HepG2 (cell line): ENCODE data around the gene VSTM5. TPM values are rescaled to one million over a fixed set of nuclear protein-coding genes. Genes with fewer than 3 reads are reported as not detected.

Experiments
- BRCA1 ChIP-seq: sonication (generic); formaldehyde crosslinking; IDR thresholded peaks from 2 replicates; pipeline ENCODE4 v1.4.0; 2020; ENCODE audit warnings: missing genetic modification reagents
- GATAD2A ChIP-seq: IDR thresholded peaks from 2 replicates; pipeline ENCODE4 v1.6.1; 2016
- GPN1 ChIP-seq: sonication (generic); formaldehyde crosslinking; IDR thresholded peaks from 2 replicates; pipeline ENCODE4 v1.5.1; 2020; ENCODE audit warnings: missing genetic modification reagents, borderline replicate concordance
- HDAC1 ChIP-seq: sonication (generic); formaldehyde crosslinking; IDR thresholded peaks from 2 replicates; pipeline ENCODE4 v1.5.1; 2020; ENCODE audit warnings: mild to moderate bottlenecking, missing genetic modification reagents
- NONO ChIP-seq, 2 experiments: fragments of 450-650 bp in 1 of 2; sonication (generic) in 1 of 2; formaldehyde crosslinking in 1 of 2; IDR thresholded peaks in 1 of 2; conservative IDR thresholded peaks in 1 of 2; 2 replicates each; pipeline versions ENCODE4 v1.6.1 to v1.8.0; 2017 to 2022; ENCODE audit warnings: mild to moderate bottlenecking in 1 of 2, missing genetic modification reagents in 1 of 2, moderate library complexity in 1 of 2
- ONECUT2 ChIP-seq: sonication (generic); formaldehyde crosslinking; IDR thresholded peaks from 2 replicates; pipeline ENCODE4 v1.4.0; 2020; ENCODE audit warnings: missing genetic modification reagents
- RXRB ChIP-seq: IDR thresholded peaks from 2 replicates; pipeline ENCODE4 v1.6.1; 2016; ENCODE audit warnings: borderline replicate concordance, missing genetic modification reagents, missing compliant biosample characterization
- SIX1 ChIP-seq: sonication (generic); formaldehyde crosslinking; IDR thresholded peaks from 2 replicates; pipeline ENCODE4 v1.4.0; 2020; ENCODE audit warnings: missing genetic modification reagents, borderline replicate concordance
- TCF7L2 ChIP-seq: IDR thresholded peaks from 2 replicates; pipeline ENCODE4 v1.6.1; 2011; ENCODE audit warnings: mild to moderate bottlenecking, low read depth, low read length, moderate library complexity
- ZNF253 ChIP-seq: sonication (generic); formaldehyde crosslinking; IDR thresholded peaks from 2 replicates; pipeline ENCODE4 v1.8.0; 2022; ENCODE audit warnings: mild to moderate bottlenecking, missing genetic modification reagents, borderline replicate concordance
- ZSCAN12 ChIP-seq: sonication (generic); formaldehyde crosslinking; IDR thresholded peaks from 2 replicates; pipeline ENCODE4 v1.9.0; 2021; ENCODE audit warnings: mild to moderate bottlenecking, missing genetic modification reagents
- ZSCAN31 ChIP-seq: sonication (generic); formaldehyde crosslinking; IDR thresholded peaks from 2 replicates; pipeline ENCODE4 v1.5.0; 2020; ENCODE audit warnings: low read depth, mild to moderate bottlenecking, missing genetic modification reagents
- polyA plus RNA-seq, 8 experiments: library from polyadenylated mRNA; depleted of rRNA in 3 of 8; stranded (reverse) in 7 of 8; unstranded in 1 of 8; fragments of >200 nt; fragmentation: Illumina TruSeq in 4 of 8; extraction: Trizol in 4 of 8; gene quantifications; 2 replicates each; pipeline versions ENCODE4 v1.2.1 to v1.2.3, GENCODE V29; 2011 to 2016; ENCODE audit warnings: low read depth in 4 of 8, missing spikeins in 1 of 8, mixed read lengths in 1 of 8; ENCODE audit not compliant: insufficient read depth in 1 of 8
- total RNA-seq, 5 experiments: library from RNA; depleted of rRNA; stranded (reverse); fragments of >200 nt; fragmentation: Illumina TruSeq; extraction: Trizol; gene quantifications; 2 replicates each; pipeline ENCODE4 v1.2.3, GENCODE V29; 2016; ENCODE audit warnings: low read depth in 1 of 5
- TF ChIP-seq, protein P1 (sequence below): fragments of 450-650 bp; IDR thresholded peaks from 2 replicates; pipeline ENCODE4 v1.6.1; 2017
- TF ChIP-seq, protein P2 (sequence below): sonication (generic); formaldehyde crosslinking; IDR thresholded peaks from 2 replicates; pipeline ENCODE4 v1.4.0; 2020; ENCODE audit warnings: mild to moderate bottlenecking, missing genetic modification reagents
- TF ChIP-seq, protein P3 (sequence below): sonication (generic); formaldehyde crosslinking; IDR thresholded peaks from 2 replicates; pipeline ENCODE4 v1.4.0; 2020; ENCODE audit warnings: mild to moderate bottlenecking, low read depth, missing genetic modification reagents
- TF ChIP-seq, protein P4 (sequence below): sonication (generic); formaldehyde crosslinking; IDR thresholded peaks from 2 replicates; pipeline ENCODE4 v1.8.1; 2023; ENCODE audit warnings: mild to moderate bottlenecking, missing genetic modification reagents, borderline replicate concordance
- TF ChIP-seq, protein P5 (sequence below): sonication (generic); formaldehyde crosslinking; IDR thresholded peaks from 2 replicates; pipeline ENCODE4 v1.4.0; 2020; ENCODE audit warnings: missing genetic modification reagents, low read depth, mild to moderate bottlenecking, borderline replicate concordance

Gene VSTM5
- total and polyA plus RNA-seq, 2 of the 13 experiments (the other 11 are each of a cell fraction or from before 2014, with no cell fraction given): not detected

DNA sequence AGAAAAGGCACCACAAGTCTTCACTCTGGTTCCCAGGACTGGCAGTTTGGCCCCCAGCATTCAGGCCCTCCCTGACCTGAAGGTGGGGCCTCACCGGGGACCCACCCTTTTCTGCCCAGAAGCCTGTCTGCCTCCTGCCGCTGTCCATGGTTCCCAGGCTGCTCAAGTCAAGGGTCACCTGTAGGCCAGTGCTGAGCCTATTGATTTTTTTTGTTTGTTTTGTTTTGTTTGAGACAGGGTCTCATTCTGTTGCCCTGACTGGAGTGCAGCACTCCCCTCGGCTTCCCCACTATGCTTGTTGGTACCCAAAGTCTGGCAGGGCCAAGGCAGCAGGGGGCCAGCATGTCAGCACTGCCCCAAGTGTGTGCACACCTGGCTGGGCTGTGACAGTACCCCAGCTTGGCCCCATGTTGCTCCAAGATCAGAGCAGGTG lies 77.4 kb downstream of the VSTM5 start (continued):
- TF ChIP-seq, protein P1, sequence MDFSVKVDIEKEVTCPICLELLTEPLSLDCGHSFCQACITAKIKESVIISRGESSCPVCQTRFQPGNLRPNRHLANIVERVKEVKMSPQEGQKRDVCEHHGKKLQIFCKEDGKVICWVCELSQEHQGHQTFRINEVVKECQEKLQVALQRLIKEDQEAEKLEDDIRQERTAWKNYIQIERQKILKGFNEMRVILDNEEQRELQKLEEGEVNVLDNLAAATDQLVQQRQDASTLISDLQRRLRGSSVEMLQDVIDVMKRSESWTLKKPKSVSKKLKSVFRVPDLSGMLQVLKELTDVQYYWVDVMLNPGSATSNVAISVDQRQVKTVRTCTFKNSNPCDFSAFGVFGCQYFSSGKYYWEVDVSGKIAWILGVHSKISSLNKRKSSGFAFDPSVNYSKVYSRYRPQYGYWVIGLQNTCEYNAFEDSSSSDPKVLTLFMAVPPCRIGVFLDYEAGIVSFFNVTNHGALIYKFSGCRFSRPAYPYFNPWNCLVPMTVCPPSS: no peak
- TF ChIP-seq SIX1 (CRISPR knock-in tag): 0 out of 2 replicates have a peak, but pooled peaks have one; percentile 59
- 0 out of 2 replicates have a peak, but pooled peaks have one; percentile 67 for TF ChIP-seq BRCA1 (CRISPR knock-in tag)
- TF ChIP-seq, protein P2, sequence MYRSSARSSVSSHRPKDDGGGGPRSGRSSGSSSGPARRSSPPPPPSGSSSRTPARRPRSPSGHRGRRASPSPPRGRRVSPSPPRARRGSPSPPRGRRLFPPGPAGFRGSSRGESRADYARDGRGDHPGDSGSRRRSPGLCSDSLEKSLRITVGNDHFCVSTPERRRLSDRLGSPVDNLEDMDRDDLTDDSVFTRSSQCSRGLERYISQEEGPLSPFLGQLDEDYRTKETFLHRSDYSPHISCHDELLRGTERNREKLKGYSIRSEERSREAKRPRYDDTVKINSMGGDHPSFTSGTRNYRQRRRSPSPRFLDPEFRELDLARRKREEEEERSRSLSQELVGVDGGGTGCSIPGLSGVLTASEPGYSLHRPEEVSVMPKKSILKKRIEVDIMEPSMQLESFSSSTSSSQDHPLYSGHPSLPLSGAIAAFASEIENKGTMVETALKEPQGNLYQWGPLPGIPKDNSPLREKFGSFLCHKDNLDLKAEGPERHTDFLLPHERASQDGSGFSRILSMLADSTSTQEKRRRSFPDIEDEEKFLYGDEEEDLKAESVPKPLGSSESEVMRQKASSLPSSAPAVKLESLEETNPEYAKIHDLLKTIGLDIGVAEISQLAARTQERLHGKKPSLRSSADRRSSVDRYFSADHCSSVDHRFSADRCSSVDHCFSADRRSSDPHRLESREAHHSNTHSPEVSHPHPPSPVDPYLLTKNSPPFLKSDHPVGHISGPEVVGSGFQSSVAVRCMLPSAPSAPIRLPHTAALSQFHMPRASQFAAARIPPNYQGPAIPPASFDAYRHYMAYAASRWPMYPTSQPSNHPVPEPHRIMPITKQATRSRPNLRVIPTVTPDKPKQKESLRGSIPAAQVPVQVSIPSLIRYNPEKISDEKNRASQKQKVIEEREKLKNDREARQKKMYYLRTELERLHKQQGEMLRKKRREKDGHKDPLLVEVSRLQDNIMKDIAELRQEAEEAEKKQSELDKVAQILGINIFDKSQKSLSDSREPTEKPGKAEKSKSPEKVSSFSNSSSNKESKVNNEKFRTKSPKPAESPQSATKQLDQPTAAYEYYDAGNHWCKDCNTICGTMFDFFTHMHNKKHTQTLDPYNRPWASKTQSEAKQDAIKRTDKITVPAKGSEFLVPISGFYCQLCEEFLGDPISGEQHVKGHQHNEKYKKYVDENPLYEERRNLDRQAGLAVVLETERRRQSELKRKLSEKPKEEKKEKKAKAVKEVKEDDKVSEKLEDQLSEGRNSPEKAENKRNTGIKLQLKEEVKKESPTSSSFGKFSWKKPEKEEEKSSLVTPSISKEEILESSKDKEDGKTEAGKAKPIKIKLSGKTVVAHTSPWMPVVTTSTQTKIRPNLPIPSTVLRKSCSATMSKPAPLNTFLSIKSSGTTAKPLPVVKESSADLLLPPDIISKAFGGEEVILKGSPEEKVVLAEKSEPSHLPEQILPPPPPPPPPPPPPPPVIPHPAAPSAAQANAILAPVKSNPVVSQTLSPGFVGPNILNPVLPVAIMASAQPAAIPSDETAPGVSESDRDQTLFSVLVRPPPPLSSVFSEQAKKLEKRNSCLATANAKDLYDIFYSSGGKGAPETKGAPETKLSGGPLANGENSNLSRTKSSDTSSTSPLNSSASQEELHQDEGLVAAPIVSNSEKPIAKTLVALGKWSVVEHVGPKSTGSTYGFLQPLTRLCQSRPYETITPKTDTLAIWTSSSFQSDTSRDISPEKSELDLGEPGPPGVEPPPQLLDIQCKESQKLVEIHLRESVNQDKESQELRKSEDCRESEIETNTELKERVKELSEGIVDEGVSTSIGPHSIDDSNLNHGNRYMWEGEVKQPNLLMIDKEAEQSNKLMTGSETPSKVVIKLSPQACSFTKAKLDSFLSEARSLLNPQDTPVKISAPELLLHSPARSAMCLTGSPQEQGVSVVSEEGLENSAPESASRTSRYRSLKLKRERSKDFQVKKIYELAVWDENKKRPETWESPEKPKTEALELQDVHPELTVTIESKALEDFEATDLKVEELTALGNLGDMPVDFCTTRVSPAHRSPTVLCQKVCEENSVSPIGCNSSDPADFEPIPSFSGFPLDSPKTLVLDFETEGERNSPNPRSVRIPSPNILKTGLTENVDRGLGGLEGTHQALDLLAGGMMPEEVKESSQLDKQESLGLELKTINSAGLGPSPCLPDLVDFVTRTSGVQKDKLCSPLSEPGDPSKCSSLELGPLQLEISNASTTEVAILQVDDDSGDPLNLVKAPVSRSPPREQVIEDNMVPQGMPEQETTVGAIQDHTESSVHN (CRISPR knock-in tag): 0 out of 2 replicates have a peak, but pooled peaks have one; percentile 78
- TF ChIP-seq GATAD2A (CRISPR knock-in tag): peak; percentile 89
- no peak for TF ChIP-seq GPN1
- TF ChIP-seq, protein P3, sequence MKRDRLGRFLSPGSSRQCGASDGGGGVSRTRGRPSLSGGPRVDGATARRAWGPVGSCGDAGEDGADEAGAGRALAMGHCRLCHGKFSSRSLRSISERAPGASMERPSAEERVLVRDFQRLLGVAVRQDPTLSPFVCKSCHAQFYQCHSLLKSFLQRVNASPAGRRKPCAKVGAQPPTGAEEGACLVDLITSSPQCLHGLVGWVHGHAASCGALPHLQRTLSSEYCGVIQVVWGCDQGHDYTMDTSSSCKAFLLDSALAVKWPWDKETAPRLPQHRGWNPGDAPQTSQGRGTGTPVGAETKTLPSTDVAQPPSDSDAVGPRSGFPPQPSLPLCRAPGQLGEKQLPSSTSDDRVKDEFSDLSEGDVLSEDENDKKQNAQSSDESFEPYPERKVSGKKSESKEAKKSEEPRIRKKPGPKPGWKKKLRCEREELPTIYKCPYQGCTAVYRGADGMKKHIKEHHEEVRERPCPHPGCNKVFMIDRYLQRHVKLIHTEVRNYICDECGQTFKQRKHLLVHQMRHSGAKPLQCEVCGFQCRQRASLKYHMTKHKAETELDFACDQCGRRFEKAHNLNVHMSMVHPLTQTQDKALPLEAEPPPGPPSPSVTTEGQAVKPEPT (CRISPR knock-in tag): peak; percentile 80; the same call in 1 of the 2 replicates
- 0 out of 2 replicates have a peak, but pooled peaks have one; percentile 33 for TF ChIP-seq ZSCAN31
- no peak for TF ChIP-seq NONO (IDR thresholded peaks at IDR 0.05)
- TF ChIP-seq NONO (CRISPR knock-in tag; conservative IDR thresholded peaks at IDR 0.05): peak; percentile 65; the same call in 1 of the 2 replicates
- TF ChIP-seq, protein P4, sequence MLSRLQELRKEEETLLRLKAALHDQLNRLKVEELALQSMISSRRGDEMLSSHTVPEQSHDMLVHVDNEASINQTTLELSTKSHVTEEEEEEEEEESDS (CRISPR knock-in tag): no peak
- TF ChIP-seq HDAC1 (CRISPR knock-in tag): peak; percentile 90
- peak; percentile 90 for TF ChIP-seq RXRB (CRISPR knock-in tag)
- no peak for TF ChIP-seq TCF7L2
- no peak for TF ChIP-seq ZSCAN12 (CRISPR knock-in tag)
- TF ChIP-seq ONECUT2: peak; percentile 96
- TF ChIP-seq, protein P5, sequence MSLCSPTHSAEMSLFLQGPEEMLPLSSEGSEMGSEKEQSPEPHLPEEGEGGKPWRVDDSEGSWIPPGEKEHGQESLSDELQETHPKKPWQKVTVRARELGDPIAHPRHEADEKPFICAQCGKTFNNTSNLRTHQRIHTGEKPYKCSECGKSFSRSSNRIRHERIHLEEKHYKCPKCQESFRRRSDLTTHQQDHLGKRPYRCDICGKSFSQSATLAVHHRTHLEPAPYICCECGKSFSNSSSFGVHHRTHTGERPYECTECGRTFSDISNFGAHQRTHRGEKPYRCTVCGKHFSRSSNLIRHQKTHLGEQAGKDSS (CRISPR knock-in tag): 0 out of 2 replicates have a peak, but pooled peaks have one; percentile 42
- TF ChIP-seq ZNF253 (CRISPR knock-in tag): peak; percentile 82; the same call in 1 of the 2 replicates
